Neutrophil (primary cell): ENCODE data around the gene SAMSN1.
"Not testable (repeated sequence)": the region's sequence is repeated elsewhere in the genome, so short reads cannot be mapped to it uniquely, and the experiment has no call there.

ENCODE experiments used
- H3K27ac ChIP-seq: fragments of 200-600 bp; sonication (generic); 2 replicates; pipeline ENCODE4 v1.5.1; 2016; ENCODE audit warnings: mild to moderate bottlenecking, moderate library complexity
- H3K27me3 ChIP-seq: fragments of 200-600 bp; sonication (generic); 2 replicates; pipeline ENCODE4 v1.6.0; 2016; ENCODE audit warnings: mild to moderate bottlenecking
- H3K36me3 ChIP-seq: fragments of 200-600 bp; sonication (generic); 2 replicates; pipeline ENCODE4 v1.5.1; 2017
- H3K4me1 ChIP-seq, 2 experiments: fragments of 200-600 bp in 1 of 2; sonication (generic) in 1 of 2; 1 replicate in 1 of 2; 2 replicates in 1 of 2; pipeline versions ENCODE4 v1.5.1 to v1.6.1; 2013 to 2016; ENCODE audit warnings: low read depth in 1 of 2, low read length in 1 of 2, mild to moderate bottlenecking in 1 of 2, moderate library complexity in 1 of 2; ENCODE audit not compliant: control insufficient read depth in 1 of 2, insufficient read depth in 1 of 2
- H3K4me3 ChIP-seq, 2 experiments: fragments of 200-600 bp in 1 of 2; sonication (generic) in 1 of 2; 1 replicate in 1 of 2; 2 replicates in 1 of 2; pipeline ENCODE4 v1.5.1; 2013 to 2016; ENCODE audit warnings: low read depth in 1 of 2, low read length in 1 of 2, mild to moderate bottlenecking in 1 of 2, moderate library complexity in 1 of 2
- H3K9me3 ChIP-seq: fragments of 200-600 bp; sonication (generic); 2 replicates; pipeline ENCODE4 v1.5.1; 2016
- TF ChIP-seq, protein P1 (sequence below): fragments of 200-600 bp; sonication (generic); IDR thresholded peaks from 2 replicates; pipeline ENCODE4 v1.5.1; 2016; ENCODE audit warnings: antibody characterized with exemption

Gene SAMSN1

DNA sequence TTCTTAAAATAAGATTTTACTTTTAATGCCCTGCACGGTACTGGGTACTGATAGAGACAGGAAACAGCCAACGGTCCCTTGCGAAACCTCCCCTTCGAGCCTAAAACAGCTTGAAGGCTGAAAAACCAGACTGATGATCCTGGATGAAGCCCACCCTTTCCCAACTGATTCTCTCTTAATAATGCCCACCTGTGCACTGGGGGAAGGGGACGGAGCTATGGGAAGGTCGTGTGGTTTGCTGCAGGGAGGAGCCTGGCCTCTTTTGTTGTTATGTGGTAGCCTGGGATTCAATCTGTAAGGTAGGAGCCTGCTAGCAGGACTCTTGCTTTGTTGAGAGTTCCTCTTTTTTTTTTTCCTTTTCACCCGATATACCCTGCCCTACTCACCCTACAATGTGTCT lies 25.6 kb downstream of the SAMSN1 start:
- peak overlapping the region; percentile 54 to 57 for H3K4me3 ChIP-seq
- no peaks in the 10 kb centered on the region for H3K27me3 ChIP-seq
- peaks cover 24% of the 10 kb centered on the region for H3K36me3 ChIP-seq
- H3K4me1 ChIP-seq: peaks cover 70 to 75% of the 10 kb centered on the region in 2 experiments
- H3K9me3 ChIP-seq: no peaks in the 10 kb centered on the region
- H3K27ac ChIP-seq: peak overlapping the region; percentile 89
- TF ChIP-seq, protein P1, sequence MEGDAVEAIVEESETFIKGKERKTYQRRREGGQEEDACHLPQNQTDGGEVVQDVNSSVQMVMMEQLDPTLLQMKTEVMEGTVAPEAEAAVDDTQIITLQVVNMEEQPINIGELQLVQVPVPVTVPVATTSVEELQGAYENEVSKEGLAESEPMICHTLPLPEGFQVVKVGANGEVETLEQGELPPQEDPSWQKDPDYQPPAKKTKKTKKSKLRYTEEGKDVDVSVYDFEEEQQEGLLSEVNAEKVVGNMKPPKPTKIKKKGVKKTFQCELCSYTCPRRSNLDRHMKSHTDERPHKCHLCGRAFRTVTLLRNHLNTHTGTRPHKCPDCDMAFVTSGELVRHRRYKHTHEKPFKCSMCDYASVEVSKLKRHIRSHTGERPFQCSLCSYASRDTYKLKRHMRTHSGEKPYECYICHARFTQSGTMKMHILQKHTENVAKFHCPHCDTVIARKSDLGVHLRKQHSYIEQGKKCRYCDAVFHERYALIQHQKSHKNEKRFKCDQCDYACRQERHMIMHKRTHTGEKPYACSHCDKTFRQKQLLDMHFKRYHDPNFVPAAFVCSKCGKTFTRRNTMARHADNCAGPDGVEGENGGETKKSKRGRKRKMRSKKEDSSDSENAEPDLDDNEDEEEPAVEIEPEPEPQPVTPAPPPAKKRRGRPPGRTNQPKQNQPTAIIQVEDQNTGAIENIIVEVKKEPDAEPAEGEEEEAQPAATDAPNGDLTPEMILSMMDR: no peak

DNA sequence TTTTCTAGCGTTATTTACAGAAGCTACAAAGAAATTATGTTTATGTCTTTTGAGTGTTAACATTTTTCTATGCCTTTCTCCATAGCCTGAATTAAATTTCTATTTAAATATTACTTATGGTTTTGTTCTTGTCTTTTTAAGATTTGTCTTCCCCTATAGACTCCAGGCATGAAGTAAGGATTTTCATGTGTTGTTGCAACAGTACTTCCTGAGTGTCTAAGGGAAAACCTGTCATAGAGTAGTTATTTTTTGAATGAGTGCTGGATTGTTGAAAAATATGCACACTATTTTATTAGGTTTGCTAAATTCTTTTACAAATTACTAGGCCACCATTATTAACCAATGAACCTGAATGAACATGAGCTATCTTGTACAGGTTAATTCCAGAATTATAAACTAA lies 27.1 kb downstream of the SAMSN1 start:
- H3K27me3 ChIP-seq: no peaks in the 10 kb centered on the region
- no peak overlapping the region for H3K4me3 ChIP-seq
- peaks cover 55 to 60% of the 10 kb centered on the region in 2 experiments for H3K4me1 ChIP-seq
- H3K36me3 ChIP-seq: peaks cover 24% of the 10 kb centered on the region
- H3K9me3 ChIP-seq: no peaks in the 10 kb centered on the region
- peak overlapping the region; percentile 89 for H3K27ac ChIP-seq
- TF ChIP-seq, protein P1: no peak

GRCh38 chr21:14513804-14514203 lies 32.3 kb downstream of the SAMSN1 start:
- H3K36me3 ChIP-seq: peaks cover 70% of the 10 kb centered on the region

GRCh38 chr21:14506859-14507457 lies 39.2 kb downstream of the SAMSN1 start:
- H3K4me1 ChIP-seq, H3K27me3 ChIP-seq, H3K4me3 ChIP-seq, H3K9me3 ChIP-seq: not testable (repeated sequence)
- Histone ChIP-seq H3K27ac (peak overlapping the region; percentile 37), H3K36me3 (peaks cover 69% of the 10 kb centered on the region)

More at GRCh38 chr21:14513804-14514203, 32.3 kb downstream of the SAMSN1 start:
- no peak overlapping the region for H3K4me3 ChIP-seq
- H3K27ac ChIP-seq: peak overlapping the region; percentile 37
- no peaks in the 10 kb centered on the region for H3K9me3 ChIP-seq
- H3K27me3 ChIP-seq: no peaks in the 10 kb centered on the region
- peaks cover 3 to 8% of the 10 kb centered on the region in 2 experiments for H3K4me1 ChIP-seq
- TF ChIP-seq, protein P1: no peak

DNA sequence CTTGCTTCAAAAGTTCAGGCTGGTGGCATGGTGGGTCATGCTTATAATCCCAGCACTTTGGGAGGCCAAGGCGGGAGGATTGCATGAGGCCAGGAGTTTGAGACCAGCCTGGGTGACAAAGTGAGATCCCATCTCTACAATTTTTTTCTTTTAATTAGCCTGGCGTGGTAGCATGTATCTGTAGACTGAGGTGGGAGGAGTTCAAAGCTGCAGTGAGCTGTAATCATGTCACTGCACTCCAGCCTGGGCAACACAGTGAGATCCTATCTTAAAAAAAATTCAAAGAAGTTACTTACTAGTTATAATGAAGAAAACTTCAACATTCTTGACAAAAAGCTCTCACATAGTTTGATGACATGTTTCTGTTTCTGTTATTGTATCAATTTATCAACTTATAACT lies 45.2 kb downstream of the SAMSN1 start:
- TF ChIP-seq, protein P1: no peak
- H3K4me1 ChIP-seq: peaks cover 0 to 5% of the 10 kb centered on the region in 2 experiments
- peak overlapping the region; percentile 14 for H3K27ac ChIP-seq
- no peaks in the 10 kb centered on the region for H3K27me3 ChIP-seq
- H3K4me3 ChIP-seq: no peak overlapping the region
- peaks cover 76% of the 10 kb centered on the region for H3K36me3 ChIP-seq
- H3K9me3 ChIP-seq: no peaks in the 10 kb centered on the region

- no peaks in the 10 kb centered on the region for H3K27me3 ChIP-seq
- no peaks in the 10 kb centered on the region for H3K4me1 ChIP-seq
- H3K9me3 ChIP-seq: no peaks in the 10 kb centered on the region
- H3K27ac ChIP-seq: peak overlapping the region; percentile 52
- TF ChIP-seq, protein P1: no peak
- no peak overlapping the region for H3K4me3 ChIP-seq
- peaks cover 91% of the 10 kb centered on the region for H3K36me3 ChIP-seq
These were observed 46.8 kb downstream of the SAMSN1 start for GRCh38 chr21:14499316-14499715.
